ENCODE data around the gene STX19.

DNA sequence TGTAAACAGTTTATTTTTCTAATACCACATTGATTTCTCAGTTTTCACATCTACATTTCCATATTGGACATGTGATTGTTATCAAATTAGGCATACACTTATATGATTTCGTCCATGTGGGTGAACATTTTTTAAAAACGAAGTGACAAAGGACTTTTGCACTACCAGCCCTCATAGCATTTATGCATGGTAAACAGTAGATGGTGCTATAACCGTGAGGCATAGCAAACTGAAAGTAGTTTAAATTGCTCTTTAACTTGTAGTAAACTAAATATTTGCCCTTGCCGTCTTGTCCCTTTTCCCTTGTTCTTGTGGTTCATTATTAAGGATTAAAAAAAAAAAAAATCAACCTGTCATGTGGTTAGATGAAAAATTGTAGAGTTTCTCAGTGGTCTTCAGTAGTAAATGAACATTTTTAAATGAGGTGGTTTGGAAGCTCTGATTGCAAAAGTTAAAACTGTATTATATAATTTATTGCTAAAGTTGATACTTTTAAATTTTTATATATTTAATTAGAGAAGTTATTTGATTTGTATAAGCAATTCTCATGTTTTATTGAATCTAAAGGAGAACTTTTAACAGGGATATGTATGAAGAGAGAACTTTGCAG lies 24.0 kb downstream of the STX19 start:
- TF ChIP-seq EZH2 (IDR thresholded peaks at IDR 0.05; ENCODE audit: insufficient read depth, poor library complexity, severe bottlenecking) (no peak), EZH2phosphoT487 (IDR thresholded peaks at IDR 0.05; ENCODE audit: insufficient read depth, low read depth) (no peak)

Data from GM23248 (cell line).